ENCODE measurements around the gene MSX1.

The MSX1 gene

GRCh38 chr4:4913147-4913561 lies 53.7 kb downstream of the MSX1 start:
- DNase-seq (ENCODE audit: low read depth): no peak

All from stimulated activated CD8-positive, alpha-beta memory T cell treated with anti-CD3 and anti-CD28 coated beads, Interleukin-15, amount 100 ng/mL, for 1 hour (primary cell).